NCI-H510A (cell line): ENCODE data around the gene KRTAP10-1.
"Not testable (repeated sequence)": the region's sequence is repeated elsewhere in the genome, so short reads cannot be mapped to it uniquely, and the experiment has no call there.

Experiments used
- DNase-seq: peaks from one replicate; lab custom pipeline; 2025; lab: John Stamatoyannopoulos, UW

The KRTAP10-1 gene

DNA sequence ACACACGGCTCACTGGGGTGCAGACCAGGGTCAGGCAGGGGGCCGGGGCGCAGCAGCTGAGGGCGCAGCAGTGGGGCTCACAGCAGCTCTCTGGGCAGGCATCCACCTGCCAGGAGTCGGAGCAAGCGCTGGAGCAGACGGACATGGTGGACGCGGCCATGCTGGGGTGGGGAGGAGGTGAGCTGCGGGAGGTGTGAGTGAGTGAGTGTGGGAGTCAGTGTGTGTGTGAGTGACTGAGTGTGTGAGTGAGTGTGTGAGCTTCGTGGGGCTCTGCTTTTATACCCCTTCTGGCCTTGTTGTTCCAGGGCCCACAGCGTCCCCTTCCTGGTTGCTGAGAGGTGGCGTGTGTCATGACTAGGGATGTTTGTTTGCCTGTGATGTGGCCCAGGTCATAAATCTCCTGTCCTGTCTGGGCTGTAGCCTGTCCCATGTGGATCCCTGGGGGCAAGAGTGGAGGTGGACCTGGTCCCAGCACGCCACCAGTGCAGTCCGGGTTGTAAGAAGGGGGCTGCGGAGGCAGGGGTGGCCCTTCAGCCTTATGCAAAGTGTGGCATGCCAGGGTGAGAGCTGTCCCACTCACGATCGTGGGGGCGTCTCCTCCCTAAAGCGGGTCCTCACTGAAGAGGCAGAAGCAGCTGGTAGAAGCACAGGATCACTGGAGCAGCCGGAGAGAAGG is at the start of gene KRTAP10-1:
KRTAP10-1 (minus strand) TSS at position 205 of the 676 bp plus-strand sequence; CDS start at position 160, 45 bp downstream.
- no peak for DNase-seq

- DNase-seq, result no peak
These were observed 49.1 kb upstream of the KRTAP10-1 start for GRCh38 chr21:44589094-44589493.

DNA sequence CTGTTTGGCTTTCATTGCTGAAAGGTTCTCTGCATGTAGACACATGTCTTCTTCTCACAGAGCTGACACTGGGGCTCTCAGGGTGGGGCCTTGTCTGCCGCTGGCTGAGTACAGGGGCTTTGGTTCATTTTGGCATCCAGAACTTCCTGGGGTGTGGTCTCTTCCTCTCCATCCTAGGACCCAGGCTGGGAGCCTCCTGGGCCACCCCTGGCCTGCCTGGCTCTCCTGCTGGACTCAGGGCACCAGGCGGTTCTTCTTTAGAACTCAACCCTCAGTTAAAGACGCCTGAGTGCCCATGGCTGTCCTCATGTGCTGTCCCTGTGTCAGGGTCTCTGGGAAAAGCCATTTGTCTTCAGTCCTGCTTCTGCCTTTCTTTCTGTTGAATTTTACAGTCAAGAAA is 45.9 kb upstream of the KRTAP10-1 start:
- no peak for DNase-seq

- DNase-seq, result no peak
These were observed 43.8 kb upstream of the KRTAP10-1 start for GRCh38 chr21:44583800-44584147.

- DNase-seq, result no peak
These were observed 43.2 kb upstream of the KRTAP10-1 start for GRCh38 chr21:44583089-44583799.

DNA sequence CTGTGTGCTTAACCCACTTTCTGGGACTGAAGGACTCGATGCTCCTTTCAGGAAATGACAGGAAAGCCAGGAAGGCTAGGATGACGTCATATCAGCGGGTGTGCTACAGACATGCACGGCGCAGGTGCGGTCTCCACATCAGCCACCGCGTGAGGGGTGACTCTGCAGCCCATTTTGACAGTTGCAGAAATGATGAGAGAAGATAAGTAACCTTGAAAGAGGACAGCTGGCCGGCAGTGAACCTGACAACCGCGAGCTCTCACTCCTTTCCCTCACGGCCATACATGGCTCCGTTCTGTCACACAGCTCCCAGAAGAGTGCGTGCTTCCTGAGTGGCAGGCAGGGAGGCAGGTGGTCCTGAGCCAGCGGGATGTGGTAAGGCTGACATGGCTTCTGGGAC is 42.1 kb upstream of the KRTAP10-1 start:
- no peak for DNase-seq

DNA sequence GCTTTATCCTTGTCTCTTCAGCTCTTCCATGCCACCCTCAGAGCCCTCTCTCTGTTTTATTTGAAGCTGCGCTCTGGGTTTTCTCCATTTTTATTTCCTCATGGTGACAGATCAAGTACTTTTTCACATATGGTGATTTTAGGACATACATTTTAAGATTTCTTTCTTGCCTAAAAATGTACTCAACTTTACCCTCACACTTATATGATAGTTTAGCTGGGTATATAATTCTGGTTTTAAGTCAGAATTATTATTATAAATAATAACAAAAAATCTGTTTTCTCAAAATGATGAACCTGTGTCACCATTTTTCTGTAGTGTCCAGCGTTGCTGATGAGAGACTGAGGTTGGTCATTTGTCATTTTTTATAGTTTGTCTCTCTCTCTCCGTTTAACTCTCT is 41.2 kb upstream of the KRTAP10-1 start:
- DNase-seq, result no peak

- DNase-seq, result not testable (repeated sequence)
These were observed 40.3 kb upstream of the KRTAP10-1 start, which contains the start of gene KRTAP10-5 for GRCh38 chr21:44580231-44580821. Gene KRTAP10-5 (minus strand): TSS chr21:44580604. CDS start chr21:44580578, 26 bp downstream.

DNA sequence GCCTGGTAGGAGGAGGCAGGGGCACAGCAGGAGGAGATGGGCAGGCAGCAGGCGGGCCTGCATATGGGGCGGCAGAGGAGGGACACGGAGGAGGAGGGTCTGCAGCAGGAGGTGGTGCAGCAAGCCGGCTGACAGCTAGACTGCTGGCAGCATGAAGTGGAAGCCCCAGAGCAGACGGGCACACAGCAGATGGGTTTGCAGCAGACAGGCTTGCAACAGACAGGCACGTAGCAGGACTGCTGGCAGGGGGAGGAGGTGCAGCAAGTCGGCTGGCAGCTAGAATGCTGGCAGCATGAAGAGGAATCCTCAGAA is 39.8 kb upstream of the KRTAP10-1 start:
- DNase-seq, result no peak

- no peak for DNase-seq
These were observed 39.2 kb upstream of the KRTAP10-1 start for GRCh38 chr21:44579056-44579832.

- DNase-seq, result no peak
These were observed 38.5 kb upstream of the KRTAP10-1 start for GRCh38 chr21:44578371-44579055.

DNA sequence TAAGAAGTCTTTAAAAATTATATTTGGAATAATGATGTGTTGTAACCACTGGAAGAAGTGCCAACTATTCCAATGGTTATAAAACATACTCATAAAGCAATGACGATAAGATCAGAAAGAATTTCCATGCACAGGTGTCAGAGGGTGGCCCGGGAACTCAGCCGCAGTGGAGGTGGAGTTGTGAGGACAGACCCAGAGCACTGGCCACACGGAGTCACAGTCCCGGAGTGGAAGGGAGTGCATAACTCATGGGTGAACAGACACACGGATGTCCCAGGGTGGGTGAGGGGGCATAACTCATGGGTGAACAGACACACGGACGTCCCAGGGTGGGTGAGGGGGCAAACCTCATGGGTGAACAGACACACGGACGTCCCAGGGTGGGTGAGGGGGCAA is 36.0 kb upstream of the KRTAP10-1 start:
- DNase-seq, result no peak

DNA sequence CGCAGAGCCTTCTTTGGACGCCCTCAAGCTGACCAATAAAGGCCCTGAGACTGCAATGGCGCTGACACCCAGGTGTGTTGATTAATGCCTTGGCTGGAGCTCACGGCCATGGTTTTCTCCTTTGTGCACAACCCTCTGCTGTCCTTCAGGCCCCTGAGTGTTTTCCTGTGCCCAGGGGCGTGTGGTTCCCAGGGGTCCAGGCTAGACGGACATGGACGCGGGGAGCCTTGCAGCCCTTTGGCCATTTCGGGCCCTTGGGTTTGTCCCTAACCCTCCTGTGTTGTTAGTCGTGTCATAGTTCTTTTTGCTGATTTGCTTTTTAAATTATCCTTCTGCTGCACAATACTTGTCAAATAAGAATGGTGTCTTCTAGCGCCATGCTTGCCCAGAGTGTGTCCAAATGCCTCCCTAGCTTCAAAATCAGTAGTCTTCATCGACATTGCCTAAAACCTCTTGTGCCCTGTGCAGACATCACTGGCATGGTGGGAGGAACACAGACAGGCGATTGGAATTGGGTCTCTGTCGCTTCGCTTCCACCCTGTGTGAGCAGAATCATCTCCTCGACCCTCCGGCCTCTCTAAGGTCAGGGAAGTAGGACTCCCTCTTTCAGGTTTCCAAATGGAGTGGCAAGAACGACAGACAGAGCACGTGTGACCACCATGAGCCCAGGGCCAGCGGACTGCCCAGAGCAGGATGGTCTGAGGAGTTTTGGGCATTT is 35.5 kb upstream of the KRTAP10-1 start:
- DNase-seq, result no peak

DNA sequence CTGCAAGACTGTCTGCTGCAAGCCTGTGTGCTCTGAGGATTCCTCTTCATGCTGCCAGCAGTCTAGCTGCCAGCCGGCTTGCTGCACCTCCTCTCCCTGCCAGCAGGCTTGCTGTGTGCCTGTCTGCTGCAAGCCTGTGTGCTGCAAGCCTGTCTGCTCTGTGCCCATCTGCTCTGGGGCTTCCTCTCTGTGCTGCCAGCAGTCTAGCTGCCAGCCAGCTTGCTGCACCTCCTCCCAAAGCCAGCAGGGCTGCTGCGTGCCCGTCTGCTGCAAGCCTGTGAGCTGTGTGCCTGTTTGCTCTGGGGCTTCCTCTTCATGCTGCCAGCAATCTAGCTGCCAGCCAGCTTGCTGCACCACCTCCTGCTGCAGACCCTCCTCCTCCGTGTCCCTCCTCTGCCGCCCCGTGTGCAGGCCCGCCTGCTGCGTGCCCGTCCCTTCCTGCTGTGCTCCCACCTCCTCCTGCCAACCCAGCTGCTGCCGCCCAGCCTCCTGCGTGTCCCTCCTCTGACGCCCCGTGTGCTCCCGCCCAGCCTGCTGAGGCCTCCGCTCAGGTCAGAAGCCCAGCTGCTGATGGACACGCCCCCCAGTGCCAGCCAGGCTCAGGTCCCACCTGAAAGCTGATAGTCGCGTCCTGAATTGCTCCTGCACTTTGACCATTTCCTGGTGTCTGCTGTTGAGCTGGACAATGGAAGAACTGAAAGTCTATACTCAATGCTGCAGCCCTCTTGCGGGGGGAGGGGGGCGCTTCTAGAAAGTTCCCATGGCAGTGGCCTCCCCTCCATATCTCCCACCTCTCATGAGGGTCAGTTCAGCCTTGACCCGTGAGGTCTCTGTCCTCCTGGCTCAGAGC is 34.7 kb upstream of the KRTAP10-1 start:
- no peak for DNase-seq

- not testable (repeated sequence) for DNase-seq
These were observed 33.8 kb upstream of the KRTAP10-1 start, which contains the start of gene KRTAP10-4 for GRCh38 chr21:44573630-44574456. Gene KRTAP10-4 (plus strand): TSS chr21:44573729. CDS start chr21:44573759, 30 bp downstream.

DNA sequence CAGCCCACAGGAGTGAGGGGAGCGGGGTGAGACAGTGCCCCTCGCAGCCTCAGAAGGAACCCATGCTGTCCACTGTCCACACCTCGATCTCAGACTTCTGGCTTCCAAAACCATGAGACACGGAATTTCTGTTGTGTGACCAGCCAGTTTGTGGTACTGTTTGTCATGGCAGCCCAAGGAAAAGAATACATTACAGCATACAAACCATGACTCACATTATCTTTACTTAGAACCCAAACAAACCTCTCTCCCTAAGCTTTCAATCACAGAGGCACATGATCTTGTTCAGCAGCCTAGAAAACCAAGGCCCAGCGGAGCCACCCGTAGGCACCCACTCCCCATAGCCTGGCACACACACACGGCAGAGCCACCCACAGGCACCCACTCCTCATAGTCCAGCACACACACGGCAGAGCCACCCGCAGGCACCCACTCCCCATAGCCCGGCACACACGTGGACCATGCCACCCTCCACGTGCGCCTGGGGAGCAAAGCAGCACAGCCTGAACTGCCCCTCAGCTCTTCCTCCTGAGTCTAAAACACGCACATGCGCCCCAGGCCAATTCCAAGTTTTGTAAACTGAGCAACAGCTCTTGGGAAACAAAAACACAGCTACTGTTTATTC is 33.1 kb upstream of the KRTAP10-1 start:
- no peak for DNase-seq

DNA sequence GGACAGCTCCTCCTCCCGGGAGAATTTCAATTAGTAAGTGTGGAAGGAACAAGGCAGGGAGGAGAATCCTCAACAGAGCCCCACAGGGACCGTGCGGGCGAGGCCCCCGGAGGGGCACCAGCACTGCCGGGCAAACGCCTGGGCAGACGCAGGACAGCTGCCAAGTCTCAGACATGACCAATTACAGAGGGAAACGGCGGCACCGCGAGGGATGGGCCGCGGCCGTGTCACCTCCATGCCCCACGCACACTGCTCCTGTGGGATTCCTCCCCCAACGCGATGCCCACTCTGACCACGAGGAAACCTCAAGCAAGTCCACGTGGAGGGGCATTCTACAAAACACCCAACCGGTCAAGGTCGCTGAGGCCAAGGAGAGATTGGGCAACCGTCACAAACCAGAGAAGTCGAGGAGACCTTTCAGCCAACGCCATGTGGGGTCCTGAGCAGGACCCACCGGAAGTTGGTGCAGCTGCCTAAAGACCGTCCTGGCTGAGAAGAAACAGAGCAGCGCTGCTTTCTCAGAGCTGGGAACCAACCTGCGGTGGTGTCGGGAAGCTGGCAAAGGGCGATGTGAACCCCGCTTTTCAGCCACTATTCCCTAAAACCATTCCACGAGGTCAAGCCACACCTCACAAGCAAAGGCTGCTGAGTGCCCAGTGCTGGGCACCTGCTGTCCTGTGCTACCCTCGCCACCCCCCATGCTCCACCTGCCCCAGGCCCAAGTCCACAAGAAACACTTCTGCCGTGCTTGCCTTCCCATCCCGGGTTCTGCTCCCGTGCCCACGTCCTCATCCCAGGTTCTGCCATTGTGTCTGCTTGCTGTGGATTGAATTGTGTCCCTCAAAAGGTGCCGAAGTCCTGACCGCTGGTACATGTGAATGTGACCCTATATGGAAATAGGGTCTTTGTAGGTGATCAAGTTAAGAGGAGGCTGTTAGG is 32.1 kb upstream of the KRTAP10-1 start:
- DNase-seq, result no peak

DNA sequence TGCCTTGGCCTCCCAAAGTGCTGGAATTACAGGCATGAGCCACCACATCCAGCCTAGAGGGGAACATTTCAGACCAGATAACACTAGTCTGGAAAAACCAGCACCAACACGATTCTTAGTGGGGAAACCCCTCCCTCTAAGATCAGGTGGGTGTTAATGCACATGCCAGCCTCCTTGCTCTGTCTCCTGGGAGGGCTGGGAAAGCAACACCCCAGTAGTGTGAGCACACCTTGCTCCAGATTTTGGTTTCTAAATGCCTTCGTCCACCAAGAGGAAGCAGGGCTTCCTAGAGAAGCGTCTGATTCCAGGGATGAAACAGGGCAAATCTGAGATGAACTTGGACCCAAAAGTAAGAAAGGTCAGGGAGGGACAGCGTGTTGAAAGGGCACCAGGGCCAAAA is 31.3 kb upstream of the KRTAP10-1 start:
- no peak for DNase-seq
